Stomach (tissue), 4 donors: Measurements from ENCODE around the gene CFAP46.

Source experiments
- CTCF ChIP-seq, 7 experiments: fragments of 450-650 bp in 4 of 7; fragments of 200-600 bp in 3 of 7; sonication (generic) in 3 of 7; IDR thresholded peaks; one replicate each; pipeline ENCODE4 v1.5.1; 2016 to 2019; ENCODE audit warnings: antibody characterized with exemption in 7 of 7, control low read depth in 2 of 7, mild to moderate bottlenecking in 1 of 7
- EP300 ChIP-seq: sonication (generic); formaldehyde crosslinking; IDR thresholded peaks from one replicate; pipeline ENCODE4 v1.6.1; 2017; ENCODE audit warnings: antibody characterized with exemption
- POLR2A ChIP-seq, 4 donors: fragments of 450-650 bp; IDR thresholded peaks; one replicate each; pipeline ENCODE4 v1.6.1; 2016; ENCODE audit warnings: antibody characterized with exemption in 4 of 4, control low read depth in 2 of 4, mild to moderate bottlenecking in 1 of 4, moderate library complexity in 1 of 4
- POLR2AphosphoS5 ChIP-seq, 3 donors: sonication (generic); formaldehyde crosslinking; IDR thresholded peaks; one replicate each; pipeline ENCODE4 v1.6.1; 2016; ENCODE audit warnings: antibody characterized with exemption in 3 of 3

- TF ChIP-seq CTCF (IDR thresholded peaks at IDR 0.05): no peak
- no peak for TF ChIP-seq POLR2A (IDR thresholded peaks at IDR 0.05)
- no peak for TF ChIP-seq POLR2AphosphoS5 (IDR thresholded peaks at IDR 0.05)
- no peak for TF ChIP-seq EP300
These were observed 160.8 kb downstream of the CFAP46 start for GRCh38 chr10:132781556-132781955.
